Measurements from ENCODE around the gene RLBP1.
A peak's percentile ranks its signal among the peaks of the same experiment; 100 is the strongest.
"Not testable (repeated sequence)": the region's sequence is repeated elsewhere in the genome, so short reads cannot be mapped to it uniquely, and the experiment has no call there.

RLBP1 gene

DNA sequence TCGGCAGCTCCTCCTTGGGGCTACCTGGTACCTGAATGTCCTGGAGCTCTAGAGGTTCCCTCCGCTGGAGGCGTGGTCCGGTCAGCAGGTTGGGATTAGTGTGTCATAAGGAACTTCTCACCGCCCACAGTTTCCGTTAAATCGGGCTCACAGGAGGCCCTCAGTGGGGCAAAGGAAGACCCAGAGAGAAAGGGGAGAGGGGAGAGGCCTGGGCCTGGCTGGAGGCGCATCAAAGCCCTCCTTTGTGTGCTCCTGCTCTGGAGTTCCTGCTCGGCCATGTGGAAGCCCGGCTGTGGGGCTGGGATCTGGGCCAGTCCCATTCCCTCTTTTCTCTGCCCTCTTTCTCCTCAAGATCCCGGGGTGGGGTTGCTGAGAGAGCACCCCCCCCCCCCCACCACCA lies at the start of gene RLBP1:
RLBP1 (minus strand) TSS at position 37 of the 400 bp plus-strand sequence. CDS start 2,604 bp downstream, outside the sequence.
- Mint-ChIP-seq H3K27ac (no peak within 1 kb of the TSS), H3K9me3 (ENCODE audit: low read depth) (no peaks in the 10 kb centered on the region), H3K36me3 (no peaks in the 10 kb centered on the region), H3K4me1 (ENCODE audit: low read depth) (no peaks in the 10 kb centered on the region), H3K27me3 (peaks cover 2% of the 10 kb centered on the region), H3K4me3 (no peak within 1 kb of the TSS)

DNA sequence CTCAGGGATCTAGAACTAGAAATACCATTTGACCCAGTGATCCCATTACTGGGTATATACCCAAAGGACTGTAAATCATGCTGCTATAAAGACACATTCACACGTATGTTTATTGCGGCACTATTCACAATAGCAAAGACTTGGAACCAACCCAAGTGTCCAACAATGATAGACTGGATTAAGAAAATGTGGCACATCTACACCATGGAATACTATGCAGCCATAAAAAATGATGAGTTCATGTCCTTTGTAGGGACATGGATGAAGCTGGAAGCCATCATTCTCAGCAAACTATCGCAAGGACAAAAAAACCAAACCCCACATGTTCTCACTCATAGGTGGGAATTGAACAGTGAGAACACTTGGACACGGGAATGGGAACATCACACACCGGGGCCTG lies 28.8 kb upstream of the RLBP1 start:
- H3K4me1 Mint-ChIP-seq (ENCODE audit: low read depth); H3K4me3 Mint-ChIP-seq; H3K27ac Mint-ChIP-seq; H3K9me3 Mint-ChIP-seq (ENCODE audit: low read depth); H3K27me3 Mint-ChIP-seq: not testable (repeated sequence)
- peaks cover 21% of the 10 kb centered on the region for H3K36me3 Mint-ChIP-seq

DNA sequence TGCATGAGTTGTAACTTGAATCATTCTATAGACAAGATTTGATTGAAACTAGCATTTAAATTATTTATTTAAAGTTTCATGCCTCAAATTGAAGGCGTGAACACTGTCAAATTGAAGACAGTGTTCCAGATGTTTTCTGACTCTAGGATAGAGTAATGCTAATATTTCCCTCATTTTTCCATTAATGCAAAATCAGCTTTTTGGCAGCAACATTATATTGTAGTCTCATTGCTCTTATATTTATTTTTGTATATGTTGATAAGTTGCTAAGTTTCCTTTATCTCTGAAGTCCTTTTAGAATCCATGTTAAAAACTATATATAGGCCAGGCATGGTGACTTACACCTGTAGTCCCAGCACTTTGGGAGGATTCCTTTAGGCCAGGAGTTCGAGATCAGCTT lies 27.2 kb upstream of the RLBP1 start:
- Mint-ChIP-seq H3K36me3 (peaks cover 19% of the 10 kb centered on the region), H3K4me1 (ENCODE audit: low read depth) (peaks cover 18% of the 10 kb centered on the region), H3K27ac (no peak overlapping the region), H3K27me3 (no peaks in the 10 kb centered on the region), H3K9me3 (ENCODE audit: low read depth) (no peaks in the 10 kb centered on the region), H3K4me3 (no peak overlapping the region)

DNA sequence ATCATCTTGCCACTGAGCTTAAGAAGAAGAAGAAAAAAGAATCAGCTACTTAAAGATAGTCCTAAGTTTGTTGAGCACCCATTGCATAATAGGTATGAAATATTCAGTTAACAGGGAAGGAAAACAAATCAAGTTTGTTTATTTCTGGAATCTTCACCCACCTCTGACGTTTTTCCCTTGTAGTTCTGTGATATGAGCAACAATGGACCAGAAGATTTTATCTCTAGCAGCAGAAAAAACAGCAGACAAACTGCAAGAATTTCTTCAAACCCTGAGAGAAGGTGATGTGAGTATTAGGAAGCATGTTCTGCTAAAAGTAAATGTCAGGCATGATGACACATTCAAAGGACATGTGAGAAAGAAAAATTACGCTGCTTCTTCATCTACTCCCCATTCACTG lies 26.1 kb upstream of the RLBP1 start:
- Mint-ChIP-seq H3K36me3 (peaks cover 17% of the 10 kb centered on the region), H3K4me1 (ENCODE audit: low read depth) (peaks cover 23% of the 10 kb centered on the region), H3K27ac (no peak overlapping the region), H3K4me3 (no peak overlapping the region), H3K9me3 (ENCODE audit: low read depth) (no peaks in the 10 kb centered on the region), H3K27me3 (no peaks in the 10 kb centered on the region)

DNA sequence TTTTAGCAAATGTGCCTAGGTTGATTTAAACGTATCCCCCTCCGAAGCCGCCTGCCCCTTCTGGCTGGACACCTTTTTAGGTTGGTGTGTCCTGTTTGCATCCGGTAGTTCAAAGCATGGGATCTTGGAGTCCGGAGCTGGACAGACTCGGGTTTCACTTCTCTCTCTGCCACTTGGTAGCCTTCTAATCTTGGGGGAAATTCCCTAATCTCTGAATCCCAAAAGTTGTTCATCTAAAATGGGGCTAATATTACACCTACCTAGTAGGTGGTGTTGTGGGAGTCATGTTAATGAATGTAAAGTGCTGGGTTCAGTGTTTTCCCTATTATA lies 23.2 kb upstream of the RLBP1 start:
- H3K27ac Mint-ChIP-seq = peak overlapping the region; percentile 87
- H3K4me3 Mint-ChIP-seq = peak overlapping the region; percentile 96
- no peaks in the 10 kb centered on the region for H3K27me3 Mint-ChIP-seq
- no peaks in the 10 kb centered on the region for H3K9me3 Mint-ChIP-seq (ENCODE audit: low read depth)
- H3K4me1 Mint-ChIP-seq (ENCODE audit: low read depth) = peaks cover 23% of the 10 kb centered on the region
- H3K36me3 Mint-ChIP-seq = peaks cover 10% of the 10 kb centered on the region

DNA sequence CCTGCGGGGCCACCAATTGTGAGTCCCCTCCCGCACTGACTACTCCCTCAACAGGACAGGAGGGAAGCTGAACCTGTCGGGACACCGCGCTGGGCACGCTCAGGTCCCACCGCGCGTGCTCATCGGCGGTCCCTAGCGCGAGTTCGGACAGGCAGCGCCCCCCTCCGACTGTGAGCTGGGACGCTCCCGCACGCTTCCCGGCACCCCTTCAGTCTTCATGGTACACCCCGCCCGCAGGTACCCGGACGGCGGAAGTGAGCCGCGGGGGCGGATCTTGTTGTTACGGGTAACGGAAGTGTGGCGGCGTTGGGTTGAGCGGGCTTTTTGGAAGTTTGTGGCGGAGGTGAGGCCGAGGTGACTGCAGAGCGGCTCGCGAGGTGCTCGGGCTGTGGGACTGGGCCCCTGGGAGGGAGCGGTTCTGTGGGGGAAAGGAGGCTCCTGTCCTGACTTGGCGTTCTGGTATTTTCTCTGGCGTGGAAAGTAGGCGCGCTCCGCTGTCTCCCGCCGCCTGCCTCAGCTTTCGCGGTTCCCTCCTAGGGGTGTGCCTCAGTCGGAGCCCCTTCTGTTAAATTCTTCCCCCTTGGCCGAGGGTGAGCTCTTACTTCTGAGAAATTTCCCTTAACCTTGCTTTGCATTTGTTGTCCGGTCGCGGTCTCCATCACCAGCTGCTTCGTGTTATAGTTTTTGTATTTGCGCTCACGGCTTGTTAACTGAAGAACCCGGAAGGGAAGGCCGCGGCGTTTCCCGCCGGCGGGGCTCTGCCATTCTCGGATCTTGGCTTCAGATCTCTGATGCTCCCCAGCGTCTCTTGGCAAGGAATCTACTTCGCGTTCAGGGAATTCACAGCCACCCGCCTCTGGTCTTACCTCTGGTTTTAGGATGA lies 22.6 kb upstream of the RLBP1 start, which contains the start of gene FANCI:
FANCI (plus strand) TSS at position 289 of the 883 bp plus-strand sequence. CDS start 3,669 bp downstream, outside the sequence.
- peaks cover 23% of the 10 kb centered on the region for H3K4me1 Mint-ChIP-seq (ENCODE audit: low read depth)
- peaks cover 7% of the 10 kb centered on the region for H3K36me3 Mint-ChIP-seq
- no peaks in the 10 kb centered on the region for H3K9me3 Mint-ChIP-seq (ENCODE audit: low read depth)
- H3K27ac Mint-ChIP-seq = peak within 1 kb of the TSS; percentile 87
- peak within 1 kb of the TSS; percentile 96 for H3K4me3 Mint-ChIP-seq
- no peaks in the 10 kb centered on the region for H3K27me3 Mint-ChIP-seq

DNA sequence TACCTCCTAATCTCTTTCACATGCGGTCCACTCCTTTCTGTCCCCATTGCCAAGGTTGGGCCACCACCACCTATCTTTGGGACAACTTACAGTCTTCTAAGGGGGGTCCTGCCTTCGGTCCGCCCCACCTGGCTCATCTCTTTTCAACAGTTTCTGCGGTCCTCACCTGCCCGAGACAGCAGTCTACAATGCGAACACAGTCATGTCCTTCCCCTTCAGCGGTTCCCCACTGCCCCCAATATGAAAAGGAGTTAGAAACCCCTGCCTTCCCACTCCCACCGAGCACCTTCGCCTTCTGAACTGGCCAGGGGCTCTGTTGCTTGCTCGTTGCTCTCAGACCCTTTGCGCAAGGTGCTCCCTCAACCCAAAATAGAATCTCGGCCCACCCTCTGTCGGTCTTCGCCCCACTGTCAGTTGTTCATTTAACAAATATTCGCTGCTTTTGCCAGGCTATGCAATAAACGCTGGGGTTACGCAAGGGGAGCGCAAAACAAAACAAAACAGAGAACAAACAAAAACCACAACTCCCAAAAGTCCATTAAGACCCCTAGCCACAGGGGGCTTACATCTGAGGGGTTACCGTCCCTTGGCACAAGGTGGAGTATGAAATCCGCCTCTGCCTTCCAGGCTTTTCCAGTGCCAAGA lies 21.8 kb upstream of the RLBP1 start:
- peak overlapping the region; percentile 87 for H3K27ac Mint-ChIP-seq

DNA sequence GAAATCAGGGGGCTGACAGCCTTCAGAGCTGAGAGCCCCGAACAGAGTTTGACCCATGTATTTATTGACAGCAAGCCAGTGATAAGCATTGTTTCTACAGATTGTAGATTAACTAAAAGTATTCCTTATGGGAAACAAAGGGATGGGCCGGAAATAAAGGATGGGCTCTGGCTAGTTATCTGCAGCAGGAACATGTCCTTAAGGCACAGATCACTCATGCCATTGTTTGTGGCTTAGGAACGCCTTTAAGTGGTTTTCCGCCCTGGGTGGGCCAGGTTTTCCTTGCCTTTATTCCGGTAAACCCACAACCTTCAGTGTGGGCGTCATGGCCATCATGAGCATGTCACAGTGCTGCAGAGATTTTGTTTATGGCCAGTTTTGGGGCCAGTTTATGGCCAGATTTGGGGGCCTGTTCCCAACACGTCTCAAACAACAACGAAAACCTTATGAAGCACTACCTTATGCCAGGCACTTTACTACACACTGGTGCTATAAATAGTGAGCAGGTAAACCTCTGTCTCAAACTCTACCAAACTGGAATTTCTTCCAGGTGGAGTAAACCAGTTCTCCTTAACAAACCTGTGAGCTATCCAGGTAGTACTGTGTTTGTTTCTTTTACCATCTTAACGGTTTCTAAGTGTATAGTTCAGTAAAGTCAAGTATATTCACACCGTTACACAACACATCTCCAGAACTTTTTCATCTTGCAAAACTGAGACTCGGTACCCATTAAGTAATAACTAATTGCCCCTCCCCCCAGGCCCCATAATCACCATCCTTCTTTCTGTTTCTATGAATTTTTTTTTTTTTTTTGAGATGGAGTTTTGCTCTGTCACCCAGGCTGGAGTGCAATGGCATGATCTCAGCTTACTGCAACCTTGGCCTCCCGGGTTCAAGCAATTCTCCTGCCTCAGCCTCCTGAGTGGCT lies 18.8 kb upstream of the RLBP1 start:
- H3K9me3 Mint-ChIP-seq (ENCODE audit: low read depth); H3K27me3 Mint-ChIP-seq; H3K36me3 Mint-ChIP-seq; H3K27ac Mint-ChIP-seq; H3K4me3 Mint-ChIP-seq: not testable (repeated sequence)
- peaks cover 17% of the 10 kb centered on the region for H3K4me1 Mint-ChIP-seq (ENCODE audit: low read depth)

More for the DNA sequence above, 21.8 kb upstream of the RLBP1 start:
- Mint-ChIP-seq H3K4me3 (peak overlapping the region; percentile 96), H3K9me3 (ENCODE audit: low read depth) (no peaks in the 10 kb centered on the region), H3K36me3 (peaks cover 1% of the 10 kb centered on the region), H3K27me3 (no peaks in the 10 kb centered on the region), H3K4me1 (ENCODE audit: low read depth) (peaks cover 23% of the 10 kb centered on the region)

DNA sequence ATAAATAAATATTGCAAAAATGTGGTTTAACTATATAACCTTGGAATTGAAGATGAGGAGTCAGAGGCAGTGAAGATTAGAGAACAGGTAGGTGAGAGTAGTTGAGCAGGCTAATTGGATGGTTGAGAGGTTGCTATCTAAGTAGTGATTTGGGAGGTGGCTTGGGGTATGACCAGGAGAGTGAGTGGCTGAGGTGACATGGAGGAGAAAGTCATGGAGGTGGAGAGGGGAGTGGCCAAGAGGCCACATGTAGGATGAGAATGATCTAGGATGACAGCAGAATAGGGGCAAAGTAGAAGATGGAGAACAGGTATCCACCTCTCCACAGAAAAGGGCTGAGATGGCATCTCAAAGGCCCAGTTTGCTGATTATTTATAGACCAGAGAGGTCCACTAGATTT lies 10.5 kb upstream of the RLBP1 start:
- Mint-ChIP-seq H3K4me3 (no peak overlapping the region), H3K36me3 (no peaks in the 10 kb centered on the region), H3K27me3 (peaks cover 2% of the 10 kb centered on the region), H3K27ac (no peak overlapping the region), H3K4me1 (ENCODE audit: low read depth) (no peaks in the 10 kb centered on the region), H3K9me3 (ENCODE audit: low read depth) (no peaks in the 10 kb centered on the region)

DNA sequence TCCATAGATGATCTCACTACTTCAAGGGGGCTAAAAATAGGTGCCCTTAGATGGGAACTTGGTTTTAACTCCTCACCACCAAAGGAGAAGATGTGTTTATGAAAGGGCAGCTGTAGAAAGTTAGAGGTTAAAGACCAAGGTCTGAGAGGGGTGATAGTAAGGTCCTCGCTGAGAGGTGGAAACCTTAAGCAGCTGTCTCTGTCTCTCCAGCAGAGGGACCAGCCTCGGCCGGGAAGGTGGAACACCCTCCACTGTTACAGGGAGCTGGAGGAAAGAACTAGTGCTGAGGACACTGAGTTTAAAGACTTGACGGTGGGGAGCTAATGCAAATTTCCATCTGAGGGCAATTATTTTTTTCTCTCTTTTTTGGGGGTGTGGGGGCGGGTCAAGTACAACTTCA lies 8.9 kb upstream of the RLBP1 start:
- Mint-ChIP-seq H3K27ac (no peak overlapping the region), H3K36me3 (no peaks in the 10 kb centered on the region), H3K27me3 (peaks cover 3% of the 10 kb centered on the region), H3K9me3 (ENCODE audit: low read depth) (no peaks in the 10 kb centered on the region), H3K4me1 (ENCODE audit: low read depth) (no peaks in the 10 kb centered on the region), H3K4me3 (no peak overlapping the region)

DNA sequence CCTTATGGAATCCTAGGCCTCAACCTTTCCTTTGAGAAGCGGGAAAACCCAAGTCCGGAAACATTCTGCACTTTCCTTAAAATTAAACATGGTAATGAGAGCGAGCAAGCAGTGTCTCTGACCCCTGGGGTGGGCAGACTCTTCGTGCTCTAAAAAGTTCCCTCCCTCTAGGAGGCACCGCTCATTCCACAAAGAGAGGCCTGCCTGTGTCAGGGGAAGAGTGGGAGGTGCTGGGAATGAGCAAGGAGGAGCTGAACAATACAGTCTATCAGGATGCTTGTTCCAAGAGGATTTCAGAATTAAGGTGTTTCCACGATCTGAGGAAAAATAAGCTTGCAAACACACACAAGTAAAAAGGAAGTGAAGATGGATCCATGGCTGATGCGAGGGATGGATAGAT lies 6.0 kb upstream of the RLBP1 start:
- Mint-ChIP-seq H3K4me1 (ENCODE audit: low read depth) (no peaks in the 10 kb centered on the region), H3K27me3 (peaks cover 3% of the 10 kb centered on the region), H3K9me3 (ENCODE audit: low read depth) (no peaks in the 10 kb centered on the region), H3K36me3 (no peaks in the 10 kb centered on the region), H3K27ac (no peak overlapping the region), H3K4me3 (no peak overlapping the region)

DNA sequence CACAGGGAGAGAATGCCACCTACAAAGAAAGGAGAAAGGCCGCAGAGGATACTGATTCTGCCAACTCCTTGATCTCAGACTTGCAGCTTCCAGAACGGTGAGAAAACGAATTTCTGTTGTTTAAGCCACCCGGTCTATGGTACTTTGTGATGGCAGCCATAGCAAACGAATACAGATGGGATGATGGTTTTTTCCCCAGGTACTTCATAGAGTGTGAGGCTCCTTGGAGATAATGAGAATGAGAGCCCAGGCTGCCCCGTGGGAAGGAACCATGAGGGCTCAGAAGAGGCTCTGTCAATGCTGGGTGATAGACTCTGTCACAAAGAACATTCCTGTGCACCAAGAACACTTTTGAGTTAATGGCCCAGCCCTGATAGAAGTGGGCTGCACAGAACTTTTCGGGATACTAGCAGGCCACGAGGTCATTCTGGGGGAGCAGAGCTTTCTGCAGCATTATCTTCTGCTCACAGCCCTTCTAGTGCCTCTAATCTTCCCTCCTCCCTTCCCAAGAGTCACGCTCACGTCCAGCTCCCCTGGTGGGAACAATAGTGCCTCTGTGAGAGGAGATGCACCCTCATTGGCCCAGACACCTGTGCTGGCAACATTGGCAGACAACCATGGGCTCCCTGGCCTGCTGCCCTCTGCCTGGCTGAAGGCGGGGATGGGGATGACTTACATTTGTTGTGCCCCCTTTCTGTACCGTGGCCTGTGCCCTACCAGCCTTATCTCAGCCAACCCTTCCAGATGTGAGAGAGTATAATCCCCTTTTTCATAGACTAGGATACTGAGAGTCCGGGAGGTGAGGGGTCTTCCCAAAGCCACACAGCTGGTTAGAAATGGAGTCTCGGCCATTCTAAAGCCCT lies 5.2 kb upstream of the RLBP1 start:
- Mint-ChIP-seq H3K4me1 (ENCODE audit: low read depth) (no peaks in the 10 kb centered on the region), H3K27ac (no peak overlapping the region), H3K4me3 (no peak overlapping the region), H3K27me3 (peaks cover 3% of the 10 kb centered on the region), H3K9me3 (ENCODE audit: low read depth) (no peaks in the 10 kb centered on the region), H3K36me3 (no peaks in the 10 kb centered on the region)

DNA sequence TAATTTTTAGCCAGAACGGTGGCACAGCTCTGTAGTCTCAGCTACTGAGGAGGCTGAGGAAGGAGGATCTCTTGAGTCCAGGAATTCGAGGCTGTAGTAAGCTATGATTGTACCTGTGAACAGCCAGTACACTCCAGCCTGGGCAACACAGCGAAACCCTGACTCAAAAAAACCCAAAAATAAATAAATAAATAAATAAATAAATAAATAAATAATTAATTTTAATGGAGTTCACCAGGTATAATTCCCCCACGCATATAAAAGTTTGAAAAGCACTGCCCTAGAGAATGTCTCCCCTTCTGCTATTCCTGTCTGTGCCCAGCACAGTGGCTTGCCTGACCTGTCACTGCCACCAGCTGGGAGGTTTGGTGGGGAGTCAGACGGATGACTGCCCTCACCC lies 4.2 kb upstream of the RLBP1 start:
- Mint-ChIP-seq H3K4me3 (no peak overlapping the region), H3K36me3 (no peaks in the 10 kb centered on the region), H3K27ac (no peak overlapping the region), H3K27me3 (peaks cover 3% of the 10 kb centered on the region), H3K9me3 (ENCODE audit: low read depth) (no peaks in the 10 kb centered on the region), H3K4me1 (ENCODE audit: low read depth) (no peaks in the 10 kb centered on the region)

DNA sequence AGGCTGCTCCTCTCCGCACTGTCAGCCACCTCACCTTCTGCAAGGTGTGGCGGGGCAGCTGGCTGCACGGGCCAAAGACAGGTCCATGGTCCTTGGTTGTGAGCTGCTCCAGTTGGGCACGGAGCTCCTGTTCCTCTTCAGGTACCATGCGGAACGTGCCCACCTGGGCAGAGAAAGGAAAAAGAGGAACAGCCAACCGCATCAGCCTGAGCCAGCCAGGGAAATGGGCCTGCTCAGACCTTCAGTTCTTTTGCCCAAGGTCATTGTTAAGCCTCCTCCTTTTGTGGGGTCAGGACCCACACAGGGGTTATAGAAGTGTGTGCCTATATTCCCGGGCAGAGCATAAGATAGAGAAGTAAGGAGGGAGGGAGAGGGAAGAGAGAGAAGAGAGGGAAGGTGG lies 2.8 kb downstream of the RLBP1 start:
- no peak overlapping the region for H3K4me3 Mint-ChIP-seq
- no peaks in the 10 kb centered on the region for H3K9me3 Mint-ChIP-seq (ENCODE audit: low read depth)
- H3K27me3 Mint-ChIP-seq = no peaks in the 10 kb centered on the region
- H3K27ac Mint-ChIP-seq = no peak overlapping the region
- H3K36me3 Mint-ChIP-seq = no peaks in the 10 kb centered on the region
- no peaks in the 10 kb centered on the region for H3K4me1 Mint-ChIP-seq (ENCODE audit: low read depth)

All from activated naive CD8-positive, alpha-beta T cell (primary cell).